ENCODE results near the gene MAEA. TPM values are rescaled to one million over a fixed set of nuclear protein-coding genes. Genes with fewer than 3 reads are reported as not detected.
"Not testable (repeated sequence)": the region's sequence is repeated elsewhere in the genome, so short reads cannot be mapped to it uniquely, and the experiment has no call there.

MAEA gene
- total RNA-seq, 1 donor, result 70.6 TPM

DNA sequence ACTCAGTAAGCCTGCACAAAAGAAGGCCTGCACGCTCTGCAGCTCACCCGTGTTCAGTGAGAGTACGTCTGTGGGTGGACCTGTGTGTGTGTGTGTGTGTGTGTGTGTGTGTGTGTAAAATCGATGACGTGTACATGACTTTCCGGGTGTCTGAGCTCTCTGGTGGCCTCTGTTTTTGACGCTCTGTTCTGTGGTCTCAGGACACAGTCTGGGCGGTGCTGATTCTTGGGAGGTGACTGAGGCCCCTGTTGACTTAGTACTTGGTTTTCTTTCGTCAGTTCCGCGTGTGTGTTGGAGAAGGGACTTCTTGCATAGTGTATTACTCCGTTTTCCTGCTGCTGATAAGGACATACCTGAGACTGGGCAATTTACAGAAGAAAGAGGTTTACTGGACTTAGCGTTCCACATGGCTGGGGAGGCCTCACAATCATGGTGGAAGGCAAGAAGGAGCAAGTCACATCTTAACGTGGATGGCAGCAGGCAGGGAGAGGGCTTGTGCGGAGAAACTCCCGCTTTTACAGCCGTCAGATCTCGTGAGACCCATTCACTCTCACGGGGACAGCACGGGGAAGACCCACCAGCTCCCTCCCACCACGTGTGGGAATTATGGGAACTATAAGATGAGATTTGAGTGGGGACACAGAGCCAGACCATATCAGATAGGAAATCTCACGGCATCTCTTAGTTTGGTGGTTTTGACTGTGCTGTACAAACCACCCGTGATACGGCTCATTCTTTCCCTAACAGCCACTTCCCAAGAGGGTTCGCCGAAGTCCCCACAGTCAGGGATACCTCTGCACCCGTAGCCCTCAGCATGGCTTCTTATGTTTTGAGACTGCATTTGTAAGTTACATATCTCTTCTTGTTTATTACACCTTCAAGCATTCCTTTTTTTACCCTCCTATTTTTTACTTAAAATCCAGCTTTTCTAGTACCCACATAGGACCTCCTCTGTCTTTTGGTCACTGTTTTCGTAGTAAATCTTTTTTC, 81.8 kb downstream of the MAEA start:
- peak; percentile 69 for DNase-seq (ENCODE audit: insufficient read length, low spot score, missing footprints)
- no peak overlapping the region for H3K4me3 ChIP-seq (ENCODE audit: insufficient read depth, low read length)
- H3K27ac ChIP-seq (ENCODE audit: low read depth, low read length), result no peak overlapping the region
- TF ChIP-seq CTCF (IDR thresholded peaks at IDR 0.05; ENCODE audit: extremely low read depth, low read depth, low read length), result no peak
- no peaks in the 10 kb centered on the region for H4K20me1 ChIP-seq (ENCODE audit: insufficient read depth, low read length)
- no peak overlapping the region for H3K4me2 ChIP-seq (ENCODE audit: insufficient read depth, low read length)
- no peaks in the 10 kb centered on the region for H3K9me3 ChIP-seq (ENCODE audit: low read depth, low read length)
- no peaks in the 10 kb centered on the region for H3K4me1 ChIP-seq (ENCODE audit: insufficient read depth, low read length)
- no peaks in the 10 kb centered on the region for H3K27me3 ChIP-seq (ENCODE audit: insufficient read depth, low read length)
- no peaks in the 10 kb centered on the region for H3K36me3 ChIP-seq (ENCODE audit: insufficient read depth, low read length)
- H3K79me2 ChIP-seq (ENCODE audit: insufficient read depth, low read length), result no peaks in the 10 kb centered on the region
- no peak overlapping the region for H2AFZ ChIP-seq (ENCODE audit: low read length)

DNA sequence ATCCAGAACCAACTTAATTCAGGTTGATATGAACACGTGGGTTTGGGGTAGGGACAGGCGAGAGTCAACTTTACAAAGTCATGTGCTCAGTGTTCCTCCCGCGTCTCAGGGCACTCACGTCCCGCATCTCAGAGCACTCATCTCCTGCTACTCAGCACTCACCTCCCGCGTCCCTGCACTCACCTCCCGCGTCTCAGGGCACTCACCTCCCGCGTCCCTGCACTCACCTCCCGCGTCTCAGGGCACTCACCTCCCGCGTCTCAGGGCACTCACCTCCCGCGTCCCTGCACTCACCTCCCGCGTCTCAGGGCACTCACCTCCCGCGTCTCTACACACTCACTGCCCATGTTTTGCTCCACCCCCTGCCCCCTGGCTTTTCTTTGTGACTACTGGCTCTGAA, 82.9 kb downstream of the MAEA start:
- not testable (repeated sequence) for H3K79me2 ChIP-seq (ENCODE audit: insufficient read depth, low read length); H2AFZ ChIP-seq (ENCODE audit: low read length); H3K4me1 ChIP-seq (ENCODE audit: insufficient read depth, low read length); H3K4me3 ChIP-seq (ENCODE audit: insufficient read depth, low read length); H3K36me3 ChIP-seq (ENCODE audit: insufficient read depth, low read length); H3K9me3 ChIP-seq (ENCODE audit: low read depth, low read length); H3K4me2 ChIP-seq (ENCODE audit: insufficient read depth, low read length); H3K27ac ChIP-seq (ENCODE audit: low read depth, low read length); H4K20me1 ChIP-seq (ENCODE audit: insufficient read depth, low read length); H3K27me3 ChIP-seq (ENCODE audit: insufficient read depth, low read length)
- peak; percentile 37 for DNase-seq (ENCODE audit: insufficient read length, low spot score, missing footprints)

GRCh38 chr4:1373892-1374705, 84.4 kb downstream of the MAEA start:
- H3K9me3 ChIP-seq (ENCODE audit: low read depth, low read length), result no peaks in the 10 kb centered on the region
- peak; percentile 57 for DNase-seq (ENCODE audit: insufficient read length, low spot score, missing footprints)
- no peaks in the 10 kb centered on the region for H3K27me3 ChIP-seq (ENCODE audit: insufficient read depth, low read length)
- H4K20me1 ChIP-seq (ENCODE audit: insufficient read depth, low read length), result no peaks in the 10 kb centered on the region
- no peak for TF ChIP-seq CTCF (IDR thresholded peaks at IDR 0.05; ENCODE audit: extremely low read depth, low read depth, low read length)
- H3K4me3 ChIP-seq (ENCODE audit: insufficient read depth, low read length), result no peak overlapping the region
- H3K79me2 ChIP-seq (ENCODE audit: insufficient read depth, low read length), result no peaks in the 10 kb centered on the region
- H3K36me3 ChIP-seq (ENCODE audit: insufficient read depth, low read length), result no peaks in the 10 kb centered on the region
- H3K27ac ChIP-seq (ENCODE audit: low read depth, low read length), result no peak overlapping the region
- no peaks in the 10 kb centered on the region for H3K4me1 ChIP-seq (ENCODE audit: insufficient read depth, low read length)
- H3K4me2 ChIP-seq (ENCODE audit: insufficient read depth, low read length), result no peak overlapping the region
- no peak overlapping the region for H2AFZ ChIP-seq (ENCODE audit: low read length)

GRCh38 chr4:1374706-1375045, 85.0 kb downstream of the MAEA start:
- no peaks in the 10 kb centered on the region for H3K4me1 ChIP-seq (ENCODE audit: insufficient read depth, low read length)
- H3K4me3 ChIP-seq (ENCODE audit: insufficient read depth, low read length), result no peak overlapping the region
- H2AFZ ChIP-seq (ENCODE audit: low read length), result no peak overlapping the region
- no peak overlapping the region for H3K27ac ChIP-seq (ENCODE audit: low read depth, low read length)
- no peaks in the 10 kb centered on the region for H4K20me1 ChIP-seq (ENCODE audit: insufficient read depth, low read length)
- no peaks in the 10 kb centered on the region for H3K79me2 ChIP-seq (ENCODE audit: insufficient read depth, low read length)
- H3K36me3 ChIP-seq (ENCODE audit: insufficient read depth, low read length), result no peaks in the 10 kb centered on the region
- no peaks in the 10 kb centered on the region for H3K27me3 ChIP-seq (ENCODE audit: insufficient read depth, low read length)
- no peak overlapping the region for H3K4me2 ChIP-seq (ENCODE audit: insufficient read depth, low read length)
- DNase-seq (ENCODE audit: insufficient read length, low spot score, missing footprints), result peak; percentile 79
- TF ChIP-seq CTCF (IDR thresholded peaks at IDR 0.05; ENCODE audit: extremely low read depth, low read depth, low read length), result no peak
- no peaks in the 10 kb centered on the region for H3K9me3 ChIP-seq (ENCODE audit: low read depth, low read length)
